GM21528 (cell line): ENCODE data around the gene ZNF189.

Experiments
- ATAC-seq: cut with Tn5 transposase; IDR thresholded peaks from one replicate; pipeline ENCODE4 v1.9.1; 2021; ENCODE audit warnings: mild to moderate bottlenecking, moderate library complexity; ENCODE audit not compliant: unreplicated experiment, low FRiP score

The ZNF189 gene

DNA sequence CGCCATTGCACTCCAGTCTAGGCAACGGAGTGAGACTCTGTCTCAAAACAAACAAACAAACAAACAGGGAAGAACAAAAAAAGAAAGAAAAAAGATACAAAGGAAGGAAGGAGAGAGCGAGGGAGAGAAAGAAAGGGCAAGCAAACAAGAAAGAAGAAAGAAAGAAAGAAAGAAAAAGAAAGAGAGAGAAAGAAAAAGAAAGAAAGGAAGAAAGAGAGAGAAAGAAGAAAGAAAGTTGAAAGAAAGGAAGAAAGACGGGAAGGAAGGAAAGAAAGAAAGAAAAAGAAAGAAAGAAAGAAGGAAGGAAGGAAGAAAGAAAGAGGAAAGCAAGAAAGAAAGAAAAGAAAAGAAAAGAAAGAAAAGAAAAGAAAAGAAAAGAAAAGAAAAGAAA, 50.0 kb downstream of the ZNF189 start:
- no peak for ATAC-seq

DNA sequence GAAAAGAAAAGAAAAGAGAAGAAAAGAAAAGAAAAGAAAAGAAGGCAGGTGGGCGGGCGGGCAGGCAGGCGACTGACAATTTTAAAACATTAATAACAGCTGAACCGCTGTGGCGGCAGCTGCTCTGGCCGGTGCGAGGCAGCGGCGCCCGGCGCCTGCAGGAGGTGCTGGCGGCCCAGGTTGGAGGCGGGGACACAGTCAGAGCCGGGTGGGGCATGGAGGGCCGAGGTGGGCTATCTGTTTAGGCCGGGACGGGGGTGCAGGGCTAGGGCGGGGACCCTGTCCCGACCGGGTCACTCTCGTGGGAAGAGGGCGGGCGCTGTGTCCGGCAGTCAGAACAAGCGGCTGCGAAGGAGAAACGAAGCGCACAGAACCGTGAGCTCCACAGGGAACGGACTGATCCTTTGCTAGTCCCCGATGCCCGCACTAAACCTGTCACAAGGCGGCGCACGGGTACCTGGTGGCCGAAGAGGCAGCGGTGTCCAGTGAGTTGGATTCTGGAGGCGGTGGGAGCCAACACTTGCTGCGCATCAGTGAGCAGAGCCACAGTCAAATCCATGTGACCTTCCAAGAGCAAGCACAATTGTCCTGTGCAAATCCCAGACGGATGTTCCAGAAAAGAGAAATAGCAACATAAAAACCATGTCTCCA, 50.5 kb downstream of the ZNF189 start:
- ATAC-seq = peak; percentile 96

DNA sequence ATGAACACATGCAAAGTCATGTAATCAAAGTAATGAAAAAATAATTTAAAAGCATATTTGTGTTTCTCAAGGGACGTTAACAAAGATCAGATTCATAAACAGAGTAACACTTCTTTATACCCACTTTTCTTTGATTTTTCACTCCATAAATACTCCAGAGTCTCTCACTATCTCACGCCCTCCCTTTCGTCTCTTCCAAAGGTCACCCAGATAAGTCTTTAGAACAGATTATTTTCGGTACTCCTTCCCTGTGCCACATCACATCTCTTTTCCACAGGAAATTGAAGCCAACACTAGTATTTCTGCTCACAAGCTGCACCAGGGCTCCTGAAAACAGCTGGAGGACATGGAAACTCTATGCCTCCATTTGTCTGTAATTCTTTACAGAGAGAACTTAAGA, 52.3 kb downstream of the ZNF189 start:
- no peak for ATAC-seq

DNA sequence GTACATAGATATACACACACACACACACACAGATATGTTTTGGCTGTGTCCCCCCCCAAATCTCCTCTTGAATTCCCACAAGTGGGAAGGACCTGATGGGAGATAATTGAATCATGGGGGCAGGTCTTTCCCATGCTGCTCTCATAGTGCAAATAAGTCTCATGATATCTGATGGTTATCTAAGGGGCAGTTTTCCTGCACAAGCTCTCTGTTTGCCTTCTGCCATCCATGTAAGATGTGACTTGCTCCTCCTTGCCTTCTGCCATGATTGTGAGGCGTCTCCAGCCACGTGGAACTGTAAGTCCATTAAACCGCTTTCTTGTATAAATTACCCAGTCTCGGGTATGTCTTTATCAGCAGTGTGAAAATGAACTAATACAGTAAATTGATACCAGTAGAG, 52.8 kb downstream of the ZNF189 start:
- ATAC-seq = no peak

DNA sequence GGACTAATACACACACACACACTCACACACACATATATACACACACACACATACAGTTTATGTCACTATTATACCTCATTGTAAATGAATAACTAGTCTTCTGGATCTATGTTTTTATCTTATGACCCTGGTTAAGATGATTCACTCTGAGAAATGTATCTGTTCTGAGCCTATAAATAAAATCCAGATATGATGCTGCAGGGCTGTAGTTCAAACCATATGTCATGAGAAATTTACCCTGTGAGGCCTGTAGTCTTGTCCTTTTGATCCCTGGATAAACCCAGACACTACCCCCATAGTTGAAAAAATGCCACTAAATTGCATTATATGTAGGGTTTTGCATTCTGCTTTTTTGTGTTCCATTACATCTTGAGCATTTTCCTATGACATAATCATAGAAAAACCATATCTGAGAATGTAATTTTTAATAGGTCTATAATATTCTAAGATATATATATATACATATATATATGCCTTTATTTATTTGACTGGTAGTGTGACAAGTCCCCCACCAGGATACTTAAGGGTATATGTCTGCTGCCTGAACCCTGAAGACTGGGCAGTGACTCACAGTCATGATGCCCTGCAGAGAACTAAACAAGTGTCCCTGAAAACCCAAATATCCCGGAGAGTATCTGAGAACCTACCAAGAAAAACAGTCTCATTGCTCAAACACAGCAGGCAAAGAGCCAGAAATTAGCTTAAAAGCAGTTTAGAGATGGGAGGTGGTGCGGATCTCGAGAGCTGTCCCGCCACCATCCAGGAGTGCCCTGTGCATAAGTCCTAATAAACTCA, 55.3 kb downstream of the ZNF189 start:
- no peak for ATAC-seq

DNA sequence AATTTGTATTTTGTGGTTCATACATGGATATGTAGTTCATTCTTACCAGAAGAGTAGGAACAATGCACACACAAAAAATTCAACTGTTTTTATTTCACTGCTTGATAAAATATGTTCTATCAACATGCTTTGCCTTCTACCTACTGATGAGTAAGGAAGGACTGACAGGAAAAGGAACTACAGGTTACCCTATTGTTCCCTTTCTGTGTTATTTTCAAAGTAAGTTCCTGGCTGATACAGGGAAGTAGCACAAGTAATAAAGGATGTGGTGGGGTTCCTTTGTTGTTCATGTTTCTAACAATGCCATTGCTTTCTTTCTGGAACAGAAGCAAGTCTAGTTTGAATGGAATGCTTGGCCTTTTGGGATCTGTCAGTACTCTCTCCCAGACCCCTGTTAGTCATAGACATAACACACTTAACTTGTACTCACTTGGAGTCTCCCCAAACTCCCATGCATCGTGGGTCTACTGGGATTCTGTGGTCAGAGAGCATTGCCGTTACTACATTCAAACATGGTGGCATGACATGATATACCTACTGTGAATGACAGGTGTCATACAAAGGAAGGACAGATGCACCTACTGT, 57.1 kb downstream of the ZNF189 start:
- ATAC-seq = no peak

DNA sequence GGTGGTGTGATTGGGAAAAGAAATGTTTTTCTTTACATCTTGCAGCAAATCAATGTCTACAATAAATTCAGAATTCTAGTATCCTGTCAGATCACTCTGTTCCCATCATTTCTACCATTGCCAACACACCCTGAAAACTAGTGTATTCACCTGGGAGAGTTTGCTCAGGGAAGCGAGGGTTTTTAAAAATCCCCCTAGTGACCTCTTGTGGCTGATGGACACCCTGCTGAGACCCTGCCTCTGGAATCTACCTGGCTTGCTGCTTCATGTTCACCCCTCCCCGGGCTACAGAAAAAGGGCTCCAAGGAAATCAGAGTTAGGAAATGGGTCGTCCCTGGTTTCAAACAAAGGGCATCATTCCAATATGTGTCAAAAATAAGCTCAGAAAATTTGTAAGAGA, 58.4 kb downstream of the ZNF189 start:
- ATAC-seq = no peak

DNA sequence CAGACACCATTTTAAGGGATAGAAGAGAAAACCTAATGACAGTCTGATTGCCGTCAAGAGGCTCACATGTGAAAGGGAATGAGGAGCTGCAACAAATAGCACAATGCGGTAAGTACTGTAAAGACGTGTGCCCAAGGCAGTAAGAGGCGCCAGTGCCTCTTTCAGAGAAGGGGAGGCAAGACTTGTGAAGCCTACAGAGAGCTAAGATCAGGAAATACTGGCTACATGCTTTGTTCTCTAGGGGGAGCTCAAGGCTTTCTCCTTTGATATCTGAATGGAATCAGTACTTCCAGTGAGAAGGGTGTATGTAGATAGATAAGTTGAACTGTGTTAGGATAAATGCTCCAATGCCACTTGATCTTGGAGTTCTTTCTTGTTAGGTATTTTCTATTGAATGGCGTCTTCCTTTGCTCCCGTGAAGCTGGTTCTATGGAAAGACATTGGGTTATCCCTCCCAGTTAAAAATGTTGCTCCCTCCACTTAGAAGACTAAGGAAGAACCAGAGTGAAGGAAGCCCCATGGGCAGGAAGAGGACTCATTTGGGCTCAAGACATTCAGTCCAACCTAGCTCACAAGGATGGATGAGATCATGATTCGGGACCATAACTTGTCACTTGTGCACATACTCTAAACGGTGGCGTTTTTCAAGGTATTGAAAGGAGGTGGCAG, 60.4 kb downstream of the ZNF189 start:
- ATAC-seq = no peak
